Activated CD8-positive, alpha-beta memory T cell treated with anti-CD3 and anti-CD28 coated beads, Interleukin-2, amount 10 ng/mL, durations not matched to agents 7 days and 5 days (primary cell): ENCODE results near the gene STK16. TPM values are rescaled to one million over a fixed set of nuclear protein-coding genes. Genes with fewer than 3 reads are reported as not detected.
A peak's percentile ranks its signal among the peaks of the same experiment; 100 is the strongest.

Experiments used
- ATAC-seq: fragments of 150-1000 bp; cut with Tn5 transposase; one replicate; pipeline ENCODE4 v1.10.0; 2021; ENCODE audit warnings: moderate library complexity
- CTCF ChIA-PET: fragments of 350-600 bp; sonication (Branson Sonifier 250); formaldehyde crosslinking; loops from one replicate; lab custom pipeline; 2021; ENCODE audit warnings: antibody characterized with exemption; lab: Charles Lee
- DNase-seq: peaks from one replicate; pipeline ENCODE4 v3.0.0-alpha.2; 2020
- H3K27ac Mint-ChIP-seq: one replicate; pipeline ENCODE4 v1.8.0; 2021; ENCODE audit warnings: mild to moderate bottlenecking, mixed read lengths
- H3K27me3 Mint-ChIP-seq: one replicate; pipeline ENCODE4 v1.8.0; 2021; ENCODE audit warnings: mixed read lengths
- H3K36me3 Mint-ChIP-seq: one replicate; pipeline ENCODE4 v1.8.0; 2021; ENCODE audit warnings: mild to moderate bottlenecking, mixed read lengths
- H3K4me1 Mint-ChIP-seq: one replicate; pipeline ENCODE4 v1.8.0; 2021; ENCODE audit warnings: mixed read lengths
- H3K4me3 Mint-ChIP-seq: one replicate; pipeline ENCODE4 v1.8.0; 2021; ENCODE audit warnings: mild to moderate bottlenecking, moderate library complexity, mixed read lengths
- H3K9me3 Mint-ChIP-seq: one replicate; pipeline ENCODE4 v1.8.0; 2022; ENCODE audit warnings: low read depth, mixed read lengths
- total RNA-seq, 2 experiments: library from RNA; stranded (reverse); gene quantifications; one replicate each; pipeline ENCODE4 v1.2.3, GENCODE V29; 2021

STK16 gene
- total RNA-seq, 2 experiments from 2014 or later = 37.3 to 41.7 TPM

DNA sequence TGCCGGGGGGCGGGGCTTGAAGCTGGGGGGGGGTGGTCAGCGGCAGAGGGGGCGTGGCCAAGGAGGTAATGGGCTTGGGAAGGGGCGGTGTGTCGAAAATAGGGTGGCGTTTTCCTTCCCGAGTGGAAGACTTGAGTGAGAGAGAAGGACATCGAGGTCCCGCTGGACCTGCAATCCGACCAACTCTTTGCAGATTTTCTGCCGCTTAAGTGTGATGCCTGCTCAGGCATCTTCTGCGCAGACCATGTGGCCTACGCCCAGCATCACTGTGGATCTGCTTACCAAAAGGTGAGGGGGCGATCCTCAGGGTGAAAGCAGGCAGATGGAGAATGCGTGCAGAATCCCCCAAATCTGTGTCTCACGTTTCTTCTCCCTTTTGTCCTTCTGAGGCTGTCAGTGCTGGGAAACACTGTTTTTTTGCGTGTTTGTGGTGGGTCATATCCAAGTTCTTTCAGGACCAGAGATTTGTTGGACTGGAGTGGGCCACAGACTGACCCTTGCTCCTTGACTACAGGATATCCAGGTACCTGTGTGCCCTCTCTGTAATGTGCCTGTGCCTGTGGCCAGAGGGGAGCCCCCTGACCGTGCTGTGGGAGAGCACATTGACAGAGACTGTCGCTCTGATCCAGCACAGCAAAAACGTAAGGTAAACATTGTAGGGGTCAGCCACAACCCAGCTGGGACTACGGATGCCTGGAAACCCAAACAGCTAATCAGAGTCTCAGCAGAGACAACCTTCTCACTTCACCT, 38.0 kb upstream of the STK16 start:
- H3K9me3 Mint-ChIP-seq = peaks cover 5% of the 10 kb centered on the region
- peaks cover 28% of the 10 kb centered on the region for H3K36me3 Mint-ChIP-seq
- CTCF ChIA-PET = interaction anchor here (0.6 to 6.9 kb wide), 17 partner anchors 9 to 88 kb away, joined by 3 to 65 read pairs (median 7); partner anchors contain the start of genes ABCB6, CNPPD1, DNAJB2 and NHEJ1
- no peaks in the 10 kb centered on the region for H3K27me3 Mint-ChIP-seq
- peaks cover 56% of the 10 kb centered on the region for H3K4me1 Mint-ChIP-seq
- ATAC-seq (no peak), DNase-seq (no peak)
- peak overlapping the region; percentile 81 for H3K4me3 Mint-ChIP-seq
- H3K27ac Mint-ChIP-seq = peak overlapping the region; percentile 93

DNA sequence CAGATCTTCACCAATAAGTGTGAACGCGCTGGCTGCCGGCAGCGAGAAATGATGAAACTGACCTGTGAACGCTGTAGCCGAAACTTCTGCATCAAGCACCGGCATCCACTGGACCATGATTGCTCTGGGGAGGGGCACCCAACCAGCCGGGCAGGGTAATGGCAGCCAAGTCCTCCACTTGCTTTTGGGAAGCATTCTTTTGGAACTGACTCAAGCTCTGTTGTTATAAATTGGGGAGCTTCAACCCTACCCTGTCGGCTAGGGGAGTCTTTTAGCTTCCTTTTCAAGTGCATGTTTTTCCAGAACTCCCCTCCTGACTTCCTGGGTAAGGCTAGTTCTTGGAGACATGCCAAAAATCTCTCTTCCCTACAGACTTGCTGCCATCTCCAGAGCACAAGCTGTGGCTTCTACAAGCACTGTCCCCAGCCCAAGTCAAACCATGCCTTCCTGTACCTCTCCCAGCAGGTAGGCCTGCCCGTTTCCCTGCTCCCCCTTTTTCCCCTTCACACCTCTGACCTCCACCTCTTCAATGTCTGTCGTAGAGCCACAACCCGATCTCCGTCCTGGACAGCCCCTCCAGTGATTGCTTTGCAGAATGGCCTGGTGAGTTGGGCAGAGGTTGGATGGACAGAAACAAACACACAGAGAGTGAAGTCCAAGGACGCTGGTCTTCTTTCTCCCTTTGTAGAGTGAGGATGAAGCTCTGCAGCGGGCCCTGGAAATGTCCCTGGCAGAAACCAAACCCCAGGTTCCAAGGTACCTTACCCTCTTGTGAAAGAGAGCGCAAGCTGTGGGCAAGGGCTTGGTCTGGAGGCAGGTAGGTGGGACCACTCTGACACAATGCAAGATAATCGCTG, 37.2 kb upstream of the STK16 start:
- DNase-seq = no peak
- CTCF ChIA-PET = interaction anchor here (1.0 to 6.9 kb wide), 8 partner anchors 27 to 87 kb away, joined by 3 to 65 read pairs (median 14); partner anchors contain the start of genes CNPPD1, DNAJB2 and SLC23A3

DNA sequence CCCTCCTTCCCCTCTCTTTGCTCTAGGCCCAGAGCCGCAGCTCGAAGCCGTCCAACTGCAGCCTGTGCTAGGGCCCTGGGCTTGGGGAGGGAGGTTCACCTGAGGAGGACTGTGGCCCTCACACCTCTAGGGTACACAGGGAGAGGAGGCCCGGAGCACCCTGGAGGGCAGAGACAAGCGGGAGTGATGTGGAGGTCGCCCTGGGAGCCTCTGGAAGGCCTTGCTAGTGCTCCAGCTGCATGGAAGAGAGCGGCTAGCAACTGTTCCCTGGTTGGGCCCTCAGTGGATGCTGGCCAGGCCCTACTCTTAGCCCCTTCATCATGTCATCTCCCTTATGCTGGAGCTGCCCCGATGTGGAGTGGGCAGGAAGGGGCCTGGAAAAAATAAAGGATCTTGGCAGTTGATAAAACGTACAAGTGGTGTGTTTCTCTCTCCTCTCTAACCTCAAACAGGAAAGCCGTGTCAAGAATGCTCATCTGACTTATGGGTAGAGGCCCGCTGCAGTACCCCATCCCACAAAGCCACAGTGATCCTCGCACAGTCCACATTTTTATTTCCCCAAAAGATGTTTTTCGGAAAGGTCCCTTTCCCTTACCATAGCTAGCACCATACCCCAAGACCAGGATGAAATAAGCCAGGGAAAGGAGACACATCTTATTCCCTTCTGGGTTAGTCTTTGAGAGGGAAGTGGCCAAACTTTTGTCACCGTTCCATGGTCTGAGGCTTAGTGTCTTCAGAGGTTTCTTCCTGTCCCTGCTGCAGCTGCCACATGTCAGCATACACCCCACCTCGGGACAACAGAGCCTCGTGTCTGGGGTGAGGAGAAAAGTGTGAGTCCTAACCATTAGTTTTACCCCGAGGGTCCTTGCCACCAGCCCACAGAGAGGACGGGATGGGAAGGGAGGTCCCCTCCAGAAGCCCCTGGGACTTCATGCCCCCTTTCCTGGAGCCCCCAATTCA, 35.8 kb upstream of the STK16 start:
- Mint-ChIP-seq H3K9me3 (peaks cover under 1% of the 10 kb centered on the region), H3K27ac (peak overlapping the region; percentile 93), H3K4me3 (peak overlapping the region; percentile 81), H3K27me3 (no peaks in the 10 kb centered on the region), H3K4me1 (peaks cover 58% of the 10 kb centered on the region), H3K36me3 (peaks cover 27% of the 10 kb centered on the region)
- ATAC-seq = no peak
- CTCF ChIA-PET = interaction anchor here (1.2 to 6.9 kb wide), 7 partner anchors 29 to 86 kb away, joined by 3 to 65 read pairs (median 16); partner anchors contain the start of genes CNPPD1, DNAJB2 and SLC23A3
- DNase-seq = no peak

More for the DNA sequence above, 37.2 kb upstream of the STK16 start:
- peaks cover 56% of the 10 kb centered on the region for H3K4me1 Mint-ChIP-seq
- ATAC-seq = no peak
- H3K36me3 Mint-ChIP-seq = peaks cover 27% of the 10 kb centered on the region
- H3K27me3 Mint-ChIP-seq = no peaks in the 10 kb centered on the region
- peak overlapping the region; percentile 93 for H3K27ac Mint-ChIP-seq
- peaks cover 5% of the 10 kb centered on the region for H3K9me3 Mint-ChIP-seq
- H3K4me3 Mint-ChIP-seq = peak overlapping the region; percentile 81

DNA sequence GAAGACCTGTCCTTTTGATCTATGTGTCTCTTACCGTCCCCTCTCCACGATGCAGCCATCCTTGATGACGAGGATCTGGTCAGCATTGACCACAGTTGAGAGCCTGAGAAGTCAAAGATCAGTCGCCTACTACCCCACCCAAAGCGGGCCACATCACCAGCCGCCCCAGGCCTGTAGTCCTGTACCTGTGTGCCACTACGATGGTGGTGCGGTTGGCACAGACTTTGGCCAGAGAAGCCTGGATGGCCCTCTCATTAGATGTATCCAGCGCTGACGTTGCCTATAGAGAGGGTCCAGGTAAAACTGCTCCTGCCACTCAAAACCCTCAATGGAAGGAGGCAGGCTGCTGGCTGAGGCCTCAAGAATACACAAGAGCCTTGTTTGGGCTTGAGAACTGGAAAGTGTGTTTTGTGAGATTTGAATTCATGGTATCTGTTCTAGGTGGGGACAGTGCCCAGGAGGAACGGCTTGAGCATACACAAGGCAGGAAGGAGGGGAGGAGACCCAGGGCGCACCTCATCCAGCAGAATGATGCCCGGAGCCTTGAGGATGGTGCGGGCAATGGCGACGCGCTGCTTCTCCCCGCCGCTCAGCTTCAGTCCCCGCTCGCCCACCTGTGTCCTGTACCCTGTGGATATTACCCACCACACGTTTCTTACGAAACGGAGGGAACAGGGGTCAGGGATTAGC, 34.9 kb upstream of the STK16 start:
- CTCF ChIA-PET = interaction anchor here (1.4 to 7.9 kb wide), 9 partner anchors 20 to 181 kb away, joined by 3 to 92 read pairs (median 19); partner anchors contain the start of genes ANKZF1, ATG9A, CNPPD1 and NHEJ1
- no peak overlapping the region for H3K4me3 Mint-ChIP-seq
- H3K36me3 Mint-ChIP-seq = peaks cover 26% of the 10 kb centered on the region
- ATAC-seq = no peak
- DNase-seq = no peak
- H3K27me3 Mint-ChIP-seq = no peaks in the 10 kb centered on the region
- H3K4me1 Mint-ChIP-seq = peaks cover 60% of the 10 kb centered on the region
- H3K9me3 Mint-ChIP-seq = no peaks in the 10 kb centered on the region
- peak overlapping the region; percentile 93 for H3K27ac Mint-ChIP-seq

DNA sequence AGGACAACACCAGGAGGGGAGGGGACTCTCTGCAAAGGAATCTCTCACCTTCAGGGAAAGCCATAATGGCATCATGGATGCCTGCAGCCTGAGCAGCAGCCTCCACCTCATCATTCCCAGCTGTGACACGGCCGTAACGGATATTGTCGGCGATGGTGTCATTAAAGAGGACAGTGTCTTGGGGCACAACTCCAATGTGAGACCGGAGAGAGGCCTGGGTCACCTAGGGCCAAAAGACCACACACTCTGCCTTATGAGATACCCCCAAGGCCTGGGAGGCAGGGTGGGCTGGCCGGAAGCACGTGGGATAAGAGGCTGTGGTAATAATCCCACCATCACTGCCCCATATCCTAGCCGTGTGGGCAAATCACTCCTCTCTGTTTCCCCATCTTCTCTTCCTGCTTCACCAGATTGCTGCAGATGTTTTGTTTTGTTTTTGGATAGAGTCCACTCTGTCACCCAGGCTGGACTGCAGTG, 34.4 kb upstream of the STK16 start:
- ATAC-seq (no peak), DNase-seq (no peak)
- Mint-ChIP-seq H3K36me3 (peaks cover 26% of the 10 kb centered on the region), H3K4me3 (no peak overlapping the region), H3K4me1 (peaks cover 58% of the 10 kb centered on the region), H3K9me3 (no peaks in the 10 kb centered on the region), H3K27me3 (no peaks in the 10 kb centered on the region), H3K27ac (peak overlapping the region; percentile 93)
- CTCF ChIA-PET = interaction anchor here (0.8 to 7.9 kb wide), 22 partner anchors 10 to 181 kb away, joined by 3 to 92 read pairs (median 6); partner anchors contain the start of genes ANKZF1, ATG9A, CNPPD1 and GLB1L

DNA sequence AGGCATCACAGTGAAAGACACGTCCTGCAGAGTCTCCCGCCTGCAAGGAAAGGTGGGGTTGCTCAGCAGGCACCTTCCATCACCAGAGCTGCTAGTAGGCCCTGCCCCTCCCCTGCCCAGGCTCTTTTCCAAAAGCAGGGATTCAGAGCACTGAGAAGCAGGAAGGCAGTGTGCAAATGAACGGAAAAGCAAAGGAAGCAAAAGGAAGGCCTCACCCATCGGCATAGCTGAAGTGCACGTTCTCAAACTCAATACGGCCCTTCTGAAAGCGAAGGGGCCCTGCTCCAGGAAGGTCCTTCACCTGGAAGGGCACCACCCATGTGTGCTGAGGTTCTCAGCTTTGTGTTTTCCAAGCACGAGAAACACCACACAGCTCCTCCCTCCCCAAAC, 32.3 kb upstream of the STK16 start:
- CTCF ChIA-PET = interaction anchor here (0.9 to 7.9 kb wide), 8 partner anchors 15 to 82 kb away, joined by 3 to 92 read pairs (median 14); partner anchors contain the start of genes CNPPD1, NHEJ1, SLC23A3 and TUBA4A
- H3K36me3 Mint-ChIP-seq = peaks cover 28% of the 10 kb centered on the region
- no peaks in the 10 kb centered on the region for H3K27me3 Mint-ChIP-seq
- ATAC-seq = no peak
- no peaks in the 10 kb centered on the region for H3K9me3 Mint-ChIP-seq
- no peak overlapping the region for H3K4me3 Mint-ChIP-seq
- DNase-seq = no peak
- H3K27ac Mint-ChIP-seq = no peak overlapping the region
- H3K4me1 Mint-ChIP-seq = peaks cover 58% of the 10 kb centered on the region

DNA sequence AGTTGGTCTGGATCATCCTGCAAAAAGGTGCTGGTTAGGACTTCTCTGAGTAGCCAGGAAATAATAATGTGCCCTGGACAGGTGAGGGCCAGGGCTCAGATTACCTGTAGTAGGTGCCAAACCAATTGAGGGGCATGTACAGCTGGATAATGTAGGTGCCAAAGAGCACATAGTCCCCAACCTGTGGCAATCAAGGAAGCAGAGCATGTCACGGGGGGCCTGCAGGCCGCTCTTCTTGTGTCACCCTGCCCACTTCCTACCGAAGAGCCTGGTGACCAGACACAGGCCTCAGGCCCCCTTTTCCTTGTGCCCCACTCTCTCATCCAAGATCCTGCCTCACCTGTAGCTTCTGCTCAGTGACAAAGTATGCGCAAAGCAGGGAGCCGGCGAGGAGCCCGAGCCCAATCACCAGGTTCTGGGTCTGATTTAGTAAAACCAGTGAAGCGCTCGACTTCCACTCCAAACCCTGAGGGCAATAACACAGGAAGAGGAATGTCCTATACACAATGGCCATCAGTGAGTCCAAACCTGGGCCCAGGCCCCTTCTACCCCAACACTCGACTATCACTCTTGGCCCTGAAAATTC, 31.7 kb upstream of the STK16 start:
- H3K27ac Mint-ChIP-seq = no peak overlapping the region
- H3K9me3 Mint-ChIP-seq = no peaks in the 10 kb centered on the region
- H3K36me3 Mint-ChIP-seq = peaks cover 23% of the 10 kb centered on the region
- no peaks in the 10 kb centered on the region for H3K27me3 Mint-ChIP-seq
- H3K4me3 Mint-ChIP-seq = no peak overlapping the region
- ATAC-seq (no peak), DNase-seq (no peak)
- CTCF ChIA-PET = interaction anchor here (0.9 to 7.9 kb wide), 7 partner anchors 32 to 81 kb away, joined by 3 to 92 read pairs (median 20); partner anchors contain the start of genes CNPPD1, NHEJ1, SLC23A3 and TUBA4A
- H3K4me1 Mint-ChIP-seq = peaks cover 54% of the 10 kb centered on the region

DNA sequence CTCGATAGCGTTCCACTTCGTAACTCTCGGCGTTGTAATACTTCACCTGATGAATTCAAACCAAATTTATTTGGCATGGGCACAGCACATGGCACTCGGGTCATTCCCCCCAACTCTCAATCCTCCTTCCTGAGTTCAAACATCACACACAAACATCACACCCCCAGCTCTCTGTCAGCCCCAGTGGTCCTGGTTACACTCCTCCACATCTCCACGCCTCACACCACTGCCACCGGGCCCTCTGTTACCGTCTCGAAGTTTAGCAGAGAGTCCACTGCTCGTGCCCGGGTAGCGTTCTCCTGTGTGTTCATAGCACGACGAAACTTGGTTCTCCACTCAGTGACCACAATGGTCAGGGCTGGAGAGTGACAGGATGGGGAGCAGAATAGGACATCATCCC, 31.1 kb upstream of the STK16 start:
- ATAC-seq (no peak), DNase-seq (no peak)
- Mint-ChIP-seq H3K27me3 (no peaks in the 10 kb centered on the region), H3K9me3 (no peaks in the 10 kb centered on the region), H3K4me3 (no peak overlapping the region), H3K36me3 (peaks cover 17% of the 10 kb centered on the region), H3K4me1 (peaks cover 52% of the 10 kb centered on the region), H3K27ac (peak overlapping the region; percentile 3)
- CTCF ChIA-PET = interaction anchor here (1.6 to 7.9 kb wide), 3 partner anchors 43 to 81 kb away, joined by 7 to 92 read pairs (median 66); partner anchors contain the start of genes NHEJ1 and SLC23A3

DNA sequence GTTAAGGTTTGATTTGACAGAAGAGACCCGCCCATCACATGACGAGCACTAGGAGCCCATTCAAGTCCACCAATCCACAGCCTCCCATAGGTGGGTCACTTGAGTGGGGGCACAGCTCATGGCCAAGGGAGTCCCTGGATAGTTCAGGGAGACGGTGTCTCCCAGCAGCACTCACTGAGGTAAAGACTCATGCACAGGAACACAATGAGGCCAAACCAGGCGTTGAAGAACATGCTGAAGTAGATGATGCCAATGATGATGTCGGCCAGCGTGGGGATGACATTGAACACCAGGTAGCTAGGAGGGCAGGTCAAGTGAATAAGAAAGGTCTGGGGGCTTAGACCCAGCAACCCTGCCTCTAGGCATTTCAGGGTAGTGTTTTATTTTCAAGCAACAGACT, 30.5 kb upstream of the STK16 start:
- Mint-ChIP-seq H3K4me1 (peaks cover 47% of the 10 kb centered on the region), H3K9me3 (no peaks in the 10 kb centered on the region), H3K27ac (no peak overlapping the region), H3K36me3 (peaks cover 14% of the 10 kb centered on the region), H3K4me3 (no peak overlapping the region), H3K27me3 (no peaks in the 10 kb centered on the region)
- no peak for ATAC-seq
- no peak for DNase-seq
- CTCF ChIA-PET = interaction anchor here (7.7 to 7.9 kb wide), 2 partner anchors 43 to 57 kb away, joined by 66 to 92 read pairs; partner anchors contain the start of genes NHEJ1 and SLC23A3

DNA sequence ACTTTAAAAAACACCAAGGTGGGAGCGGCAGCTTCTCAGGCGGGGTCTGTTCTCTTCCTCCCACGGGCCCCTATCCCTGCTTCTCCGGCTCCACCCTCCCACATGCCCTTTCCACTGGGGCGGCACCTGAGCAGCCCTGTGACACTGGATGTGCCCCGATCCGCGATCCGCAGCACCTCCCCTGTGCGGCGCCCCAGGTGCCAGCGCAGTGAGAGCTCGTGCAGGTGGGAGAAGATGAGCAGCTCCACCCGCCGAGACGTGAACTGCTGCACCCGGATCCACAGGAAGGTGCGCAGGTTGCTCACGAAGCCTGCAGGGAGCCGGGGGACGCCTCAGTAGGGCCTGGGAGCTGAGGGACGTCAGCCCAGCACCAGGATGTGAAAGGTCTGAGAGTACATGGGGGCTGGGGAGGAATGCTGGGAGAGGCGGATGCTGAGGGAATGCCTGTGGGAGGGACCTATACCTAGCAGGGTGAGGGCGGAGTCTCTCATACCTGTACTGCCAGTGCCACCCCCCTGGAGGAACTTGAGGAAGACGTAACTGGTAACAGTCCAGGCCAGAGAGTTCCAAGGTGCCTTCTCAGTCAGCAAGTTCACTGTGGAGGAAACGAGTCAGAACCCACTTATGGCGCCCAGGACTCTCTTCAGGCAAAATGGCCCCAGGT, 29.3 kb upstream of the STK16 start:
- DNase-seq = no peak
- Mint-ChIP-seq H3K4me3 (no peak overlapping the region), H3K27ac (no peak overlapping the region), H3K4me1 (peaks cover 35% of the 10 kb centered on the region), H3K9me3 (no peaks in the 10 kb centered on the region), H3K36me3 (peaks cover 15% of the 10 kb centered on the region), H3K27me3 (no peaks in the 10 kb centered on the region)
- ATAC-seq = no peak
- CTCF ChIA-PET = interaction anchor here (0.9 to 7.9 kb wide), 10 partner anchors 9 to 83 kb away, joined by 3 to 92 read pairs (median 6); partner anchors contain the start of genes ANKZF1, ATG9A, DNAJB2 and NHEJ1

DNA sequence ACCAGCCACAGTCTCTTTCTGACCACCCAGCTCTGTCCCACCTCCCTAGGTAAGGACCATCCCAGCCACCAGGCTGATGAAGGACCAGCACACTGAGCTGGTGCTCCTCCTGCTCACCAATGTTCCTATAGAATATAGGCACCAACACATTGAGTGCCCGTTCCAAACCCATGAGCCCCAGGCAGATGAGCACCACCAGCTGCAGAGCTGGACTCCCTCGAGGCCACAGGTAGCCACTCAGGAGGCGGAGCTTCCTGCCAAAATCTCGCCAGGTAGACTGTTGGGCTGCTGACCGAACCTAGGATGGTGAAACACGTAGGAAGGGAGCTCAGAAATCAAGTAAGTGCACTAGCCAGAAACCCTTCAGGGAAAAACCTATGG, 28.8 kb upstream of the STK16 start:
- Mint-ChIP-seq H3K27me3 (no peaks in the 10 kb centered on the region), H3K36me3 (peaks cover 13% of the 10 kb centered on the region), H3K4me1 (peaks cover 30% of the 10 kb centered on the region), H3K4me3 (peak overlapping the region; percentile 37), H3K9me3 (no peaks in the 10 kb centered on the region), H3K27ac (no peak overlapping the region)
- DNase-seq (no peak), ATAC-seq (no peak)
- CTCF ChIA-PET = interaction anchor here (0.6 to 7.9 kb wide), 11 partner anchors 9 to 82 kb away, joined by 3 to 92 read pairs (median 4); partner anchors contain the start of genes ANKZF1, ATG9A, DNAJB2 and NHEJ1
